ENCODE results near the gene HEPACAM2. TPM values are rescaled to one million over a fixed set of nuclear protein-coding genes. Genes with fewer than 3 reads are reported as not detected.

The HEPACAM2 gene
- total RNA-seq, 1 donor from 2014 or later = 31.7 TPM

GRCh38 chr7:93175219-93175618, 51.0 kb downstream of the HEPACAM2 start:
- peaks cover 10% of the 10 kb centered on the region for H3K27me3 Mint-ChIP-seq
- H3K4me1 Mint-ChIP-seq (ENCODE audit: low read depth) = no peaks in the 10 kb centered on the region
- no peak for TF ChIP-seq CTCF (IDR thresholded peaks at IDR 0.05; ENCODE audit: unreplicated experiment)
- H3K4me3 Mint-ChIP-seq (ENCODE audit: low read depth) = no peak overlapping the region
- peaks cover 27% of the 10 kb centered on the region for H3K9me3 Mint-ChIP-seq (ENCODE audit: low read depth)
- H3K36me3 Mint-ChIP-seq (ENCODE audit: insufficient read depth) = no peaks in the 10 kb centered on the region
- no peak for DNase-seq (ENCODE audit: low spot score, unreplicated experiment)
- H3K27ac Mint-ChIP-seq = no peak overlapping the region

- H3K27ac Mint-ChIP-seq = no peak overlapping the region
- no peak for DNase-seq (ENCODE audit: low spot score, unreplicated experiment)
- no peaks in the 10 kb centered on the region for H3K36me3 Mint-ChIP-seq (ENCODE audit: insufficient read depth)
- TF ChIP-seq CTCF (IDR thresholded peaks at IDR 0.05; ENCODE audit: unreplicated experiment) = no peak
- H3K4me3 Mint-ChIP-seq (ENCODE audit: low read depth) = no peak overlapping the region
- H3K27me3 Mint-ChIP-seq = peaks cover 13% of the 10 kb centered on the region
- H3K4me1 Mint-ChIP-seq (ENCODE audit: low read depth) = no peaks in the 10 kb centered on the region
- H3K9me3 Mint-ChIP-seq (ENCODE audit: low read depth) = peaks cover 34% of the 10 kb centered on the region
Measured at GRCh38 chr7:93172683-93173082, 53.6 kb downstream of the HEPACAM2 start.

- Mint-ChIP-seq H3K9me3 (ENCODE audit: low read depth) (peaks cover 40% of the 10 kb centered on the region), H3K36me3 (ENCODE audit: insufficient read depth) (no peaks in the 10 kb centered on the region), H3K4me3 (ENCODE audit: low read depth) (no peak overlapping the region), H3K4me1 (ENCODE audit: low read depth) (no peaks in the 10 kb centered on the region), H3K27ac (no peak overlapping the region), H3K27me3 (peaks cover 13% of the 10 kb centered on the region)
- TF ChIP-seq CTCF (IDR thresholded peaks at IDR 0.05; ENCODE audit: unreplicated experiment) = no peak
- no peak for DNase-seq (ENCODE audit: low spot score, unreplicated experiment)
Measured at GRCh38 chr7:93171606-93172226, 54.6 kb downstream of the HEPACAM2 start.

- DNase-seq (ENCODE audit: low spot score, unreplicated experiment) = no peak
- Mint-ChIP-seq H3K27me3 (peaks cover 10% of the 10 kb centered on the region), H3K27ac (no peak overlapping the region), H3K4me3 (ENCODE audit: low read depth) (no peak overlapping the region), H3K4me1 (ENCODE audit: low read depth) (no peaks in the 10 kb centered on the region), H3K36me3 (ENCODE audit: insufficient read depth) (no peaks in the 10 kb centered on the region), H3K9me3 (ENCODE audit: low read depth) (peaks cover 17% of the 10 kb centered on the region)
- no peak for TF ChIP-seq CTCF (IDR thresholded peaks at IDR 0.05; ENCODE audit: unreplicated experiment)
Measured at GRCh38 chr7:93165447-93165846, 60.8 kb downstream of the HEPACAM2 start.

GRCh38 chr7:93164766-93165165, 61.5 kb downstream of the HEPACAM2 start:
- Mint-ChIP-seq H3K4me3 (ENCODE audit: low read depth) (no peak overlapping the region), H3K9me3 (ENCODE audit: low read depth) (peaks cover 17% of the 10 kb centered on the region), H3K36me3 (ENCODE audit: insufficient read depth) (no peaks in the 10 kb centered on the region), H3K27me3 (peaks cover 10% of the 10 kb centered on the region), H3K27ac (no peak overlapping the region), H3K4me1 (ENCODE audit: low read depth) (no peaks in the 10 kb centered on the region)
- no peak for DNase-seq (ENCODE audit: low spot score, unreplicated experiment)
- TF ChIP-seq CTCF (IDR thresholded peaks at IDR 0.05; ENCODE audit: unreplicated experiment) = no peak
